EH (cell line): Measurements from ENCODE around the gene TNFRSF9.

Experiments
- DNase-seq: peaks from one replicate; pipeline ENCODE4 v3.0.0-alpha.2; 2015; ENCODE audit warnings: low read depth

Gene TNFRSF9

DNA sequence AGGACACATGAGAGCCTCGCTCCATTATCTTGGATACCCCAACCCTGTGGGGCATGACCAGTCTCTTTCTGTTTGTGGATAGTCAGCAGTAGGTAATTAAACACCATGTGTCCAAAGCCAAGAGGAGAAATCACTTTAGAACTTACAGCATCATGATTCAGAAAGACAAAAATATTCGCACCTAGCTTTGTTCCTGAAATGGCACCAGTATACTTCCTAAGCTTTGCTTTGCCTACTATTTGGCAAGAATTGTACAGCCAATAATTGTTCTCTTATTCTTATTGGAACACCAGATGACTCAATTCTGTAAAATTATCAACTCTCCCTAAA is 24.2 kb downstream of the TNFRSF9 start:
- no peak for DNase-seq

GRCh38 chr1:7915826-7916500 is 24.7 kb downstream of the TNFRSF9 start:
- no peak for DNase-seq

DNA sequence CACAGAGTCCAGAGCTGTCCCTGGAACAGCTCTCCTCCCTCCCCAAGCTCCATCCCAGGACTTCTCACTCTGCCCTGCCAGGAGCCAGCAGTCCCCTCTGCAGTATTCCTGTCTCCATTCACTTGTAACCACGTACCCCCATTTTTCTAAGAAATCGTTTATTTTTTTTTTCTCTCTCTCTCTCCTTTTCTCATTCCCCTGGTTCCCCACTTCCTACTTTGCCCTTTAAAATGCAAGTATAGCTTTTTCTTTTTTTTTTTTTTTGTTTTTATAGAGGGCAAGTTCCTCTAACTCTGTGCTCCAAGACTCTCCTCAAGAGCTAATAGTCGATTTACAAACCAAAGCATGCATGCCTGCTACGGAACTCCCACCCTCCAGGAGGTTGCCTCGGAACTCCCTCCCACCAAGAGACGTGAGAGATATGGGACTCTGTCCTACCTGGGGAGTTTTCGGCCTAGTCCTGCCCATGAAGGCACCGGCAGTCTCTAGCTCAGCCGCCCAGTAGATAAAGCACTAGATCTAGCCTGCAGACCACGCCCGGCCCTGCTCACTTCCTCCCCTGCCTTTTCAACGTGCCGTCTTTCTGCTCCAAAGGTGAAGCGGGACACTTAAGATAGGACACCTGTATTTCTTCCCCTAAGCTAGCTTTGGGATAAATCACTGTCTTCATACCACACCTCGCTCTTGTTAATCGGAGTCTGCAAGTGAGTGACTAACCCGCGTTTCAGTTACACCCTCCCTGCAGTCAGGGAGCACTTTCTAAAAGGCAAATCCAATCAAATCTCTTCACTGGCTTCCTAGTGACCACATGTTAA is 27.7 kb downstream of the TNFRSF9 start:
- DNase-seq = no peak

DNA sequence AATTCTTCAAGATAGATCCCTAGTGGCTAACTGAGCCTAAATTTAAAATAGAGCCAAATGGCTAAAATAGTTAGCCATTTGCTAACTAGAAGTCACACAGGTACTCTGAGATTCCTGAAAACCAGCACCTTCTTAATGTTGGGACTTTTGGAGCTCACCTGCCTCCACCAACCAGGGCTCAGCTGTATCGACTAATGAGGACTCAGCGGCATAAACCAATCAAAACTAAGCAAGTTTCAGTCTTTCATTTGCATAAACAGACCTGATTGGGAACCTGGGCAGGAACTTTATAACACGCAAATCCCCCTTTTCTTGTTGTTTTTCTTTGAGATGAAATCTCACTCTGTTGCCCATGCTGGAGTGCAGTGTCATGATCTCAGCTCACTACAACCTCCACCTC is 28.5 kb downstream of the TNFRSF9 start:
- DNase-seq = no peak

GRCh38 chr1:7905262-7905661 is 35.4 kb downstream of the TNFRSF9 start:
- DNase-seq = no peak

- DNase-seq = peak; percentile 76
Measured at GRCh38 chr1:7902478-7903085, 38.1 kb downstream of the TNFRSF9 start.

GRCh38 chr1:7899741-7900140 is 40.9 kb downstream of the TNFRSF9 start:
- DNase-seq = peak; percentile 25

GRCh38 chr1:7898962-7899361 is 41.7 kb downstream of the TNFRSF9 start:
- DNase-seq = no peak

DNA sequence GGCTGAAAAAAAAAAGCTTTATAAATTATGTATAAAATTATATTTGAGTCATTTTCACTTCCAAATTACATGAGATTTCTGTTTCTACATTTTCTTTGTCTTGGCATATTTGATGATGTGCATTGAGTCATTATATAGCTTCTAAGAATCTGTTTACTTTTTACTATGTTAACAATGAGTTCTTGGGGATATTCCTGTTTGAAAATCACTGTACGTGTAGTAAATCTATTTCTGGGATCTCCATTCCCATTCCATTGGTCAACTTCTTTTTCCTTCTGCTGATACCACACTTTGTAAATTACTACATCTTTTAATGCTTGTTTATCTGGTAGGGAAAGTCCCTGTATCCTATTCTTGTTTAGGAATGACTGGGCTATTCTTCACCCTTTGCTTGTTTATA is 43.6 kb downstream of the TNFRSF9 start:
- no peak for DNase-seq

DNA sequence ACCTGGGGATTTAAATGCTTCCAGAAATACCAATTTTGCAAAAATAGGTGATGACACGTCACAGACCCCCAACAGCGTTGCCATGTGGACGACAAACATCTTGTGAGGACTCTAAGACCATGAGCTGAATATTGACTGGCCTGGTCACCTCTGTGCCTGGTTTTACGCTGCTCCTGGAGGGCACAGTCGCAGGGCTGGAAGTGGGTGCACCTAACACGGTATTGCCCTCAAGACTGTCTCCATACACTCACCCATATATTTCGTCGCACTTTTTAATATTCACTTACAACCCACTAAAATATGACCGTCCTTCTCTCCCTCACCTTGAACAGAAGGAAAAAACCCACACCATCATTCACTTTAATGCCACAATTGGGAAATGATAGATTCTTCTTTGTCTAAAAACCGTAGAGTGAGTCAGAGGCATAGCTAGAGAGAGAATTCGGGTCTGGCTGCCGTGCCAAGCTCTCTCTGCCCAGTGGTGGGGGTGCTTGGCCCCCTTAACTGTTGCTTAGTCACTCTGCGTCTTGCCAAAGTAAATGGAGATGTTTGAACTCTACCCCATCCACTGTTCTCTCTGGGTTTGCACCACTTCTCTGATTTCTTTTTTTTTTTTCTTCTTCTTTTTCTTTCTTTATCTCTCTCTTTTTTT is 47.0 kb downstream of the TNFRSF9 start:
- peak; percentile 61 for DNase-seq

DNA sequence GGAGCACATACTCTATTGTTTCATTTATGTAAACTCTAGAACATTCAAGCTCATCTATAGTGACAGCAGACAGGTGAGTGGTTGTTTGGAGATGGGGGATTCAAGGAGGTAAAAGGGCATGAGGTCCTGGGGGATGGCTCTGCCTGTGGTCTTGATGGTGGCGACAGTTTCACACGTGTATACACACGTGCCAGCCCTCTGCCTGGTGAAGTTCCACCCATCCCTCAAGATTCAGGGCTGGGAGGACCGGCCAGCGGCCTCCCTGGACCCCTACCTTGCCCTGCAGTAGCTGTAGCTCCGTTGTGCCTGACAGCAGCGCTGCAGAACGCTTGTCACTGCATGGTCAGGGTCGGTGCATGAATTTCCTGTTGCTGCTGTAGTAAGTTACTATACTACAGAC is 48.8 kb downstream of the TNFRSF9 start:
- DNase-seq = no peak

DNA sequence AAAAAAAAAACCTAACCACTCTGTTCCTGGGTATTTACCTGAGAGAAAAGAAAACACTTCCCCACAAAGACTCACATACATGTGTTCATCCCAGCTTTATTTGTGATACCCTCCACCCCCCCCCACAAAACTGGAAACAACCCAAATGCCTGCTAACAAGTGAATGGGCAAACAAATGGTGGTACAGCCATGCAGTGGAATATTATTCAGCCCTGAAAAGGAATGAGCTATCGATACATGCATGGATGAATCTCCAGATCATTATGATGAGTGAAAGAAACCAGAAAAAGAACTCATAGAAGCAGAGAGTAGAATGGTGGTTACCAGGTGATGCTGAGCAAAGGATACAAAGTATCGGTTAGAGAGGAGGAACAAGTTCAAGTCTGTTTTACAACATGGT is 49.8 kb downstream of the TNFRSF9 start:
- DNase-seq = no peak

GRCh38 chr1:7888248-7889081 is 52.2 kb downstream of the TNFRSF9 start:
- peak; percentile 5 for DNase-seq

DNA sequence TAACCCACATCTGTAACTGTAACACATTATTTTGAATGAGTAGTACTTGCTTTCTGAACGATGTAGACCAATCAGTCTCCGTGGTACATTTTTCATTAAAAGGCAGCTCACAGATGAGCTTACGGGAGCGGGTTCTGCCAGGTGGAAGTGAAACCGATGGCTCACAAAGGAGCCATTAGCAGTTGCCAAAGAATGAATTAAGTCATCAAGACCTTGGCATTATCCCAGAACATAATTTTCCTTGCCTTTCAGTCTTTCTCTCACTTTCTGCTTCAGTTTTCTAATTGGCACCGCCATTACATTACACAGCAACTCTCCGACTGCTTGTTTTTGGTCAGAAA is 54.3 kb downstream of the TNFRSF9 start:
- DNase-seq = no peak

- DNase-seq = no peak
Measured at GRCh38 chr1:7885513-7886404, 54.9 kb downstream of the TNFRSF9 start.

DNA sequence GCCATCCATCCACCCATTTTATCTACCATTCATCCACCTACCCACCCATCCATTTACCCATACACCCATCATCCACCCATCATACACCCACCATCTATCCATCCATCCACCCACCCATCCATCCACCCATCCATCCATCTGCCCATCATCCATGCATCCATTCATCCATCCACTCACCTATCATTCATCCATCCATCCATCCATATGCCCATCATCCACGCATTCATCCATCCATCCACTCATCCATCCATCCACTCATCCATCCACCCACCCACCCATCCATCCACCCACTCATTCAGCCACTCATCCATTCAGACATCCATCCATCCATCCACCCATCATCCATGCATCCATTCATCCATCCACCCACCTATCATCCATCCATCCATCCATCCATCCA is 55.9 kb downstream of the TNFRSF9 start:
- DNase-seq = no peak

- no peak for DNase-seq
Measured at GRCh38 chr1:7879228-7879627, 61.4 kb downstream of the TNFRSF9 start.

DNA sequence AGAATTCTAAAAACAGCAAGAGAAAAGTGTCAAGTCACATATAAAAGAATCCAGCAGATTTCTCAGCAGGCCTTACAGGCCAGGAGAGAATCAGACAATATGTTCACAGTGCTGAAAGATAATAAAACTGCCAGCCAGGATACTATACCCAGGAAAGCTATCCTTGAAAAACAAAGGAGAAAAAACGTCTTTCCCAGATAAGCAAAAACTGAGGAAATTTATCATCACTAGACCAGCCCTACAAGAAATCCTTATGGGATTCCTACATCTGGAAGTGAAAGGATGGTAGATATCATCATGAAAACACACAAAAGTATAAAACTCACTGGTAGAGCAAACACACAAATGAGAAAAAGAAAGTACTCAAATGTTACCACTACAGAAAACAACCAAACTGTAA is 62.6 kb downstream of the TNFRSF9 start:
- no peak for DNase-seq

- no peak for DNase-seq
Measured at GRCh38 chr1:7873801-7874795, 66.5 kb downstream of the TNFRSF9 start.

DNA sequence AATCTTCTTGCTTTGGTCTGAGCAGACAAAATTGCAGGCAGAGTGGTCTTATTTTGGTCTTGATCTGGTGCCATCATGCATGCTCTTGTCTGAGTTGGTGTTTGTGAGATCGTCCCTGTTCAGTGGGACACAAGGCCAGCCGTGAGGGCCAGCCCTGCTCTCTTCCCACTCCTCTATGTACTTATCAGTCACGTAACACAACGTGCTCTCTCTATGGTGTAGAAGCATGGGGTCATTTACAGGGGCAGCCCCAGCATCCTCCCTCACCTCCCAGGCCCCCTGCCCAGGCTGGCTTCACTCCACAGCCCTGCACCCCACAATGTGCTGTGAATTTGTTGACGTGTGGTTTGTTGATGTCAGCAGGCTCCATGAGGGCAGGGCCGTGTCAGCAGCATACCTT is 69.5 kb downstream of the TNFRSF9 start:
- no peak for DNase-seq
